C4-2B (cell line): ENCODE results near the gene NAP1L4.

ENCODE experiments used
- H3K27ac ChIP-seq: fragments of 450-650 bp; 2 replicates; pipeline ENCODE4 v1.5.1; 2017
- CTCF ChIP-seq: fragments of 450-650 bp; conservative IDR thresholded peaks from 2 replicates; pipeline ENCODE4 v1.5.1; 2017; ENCODE audit warnings: mild to moderate bottlenecking
- ZFX ChIP-seq: fragments of 450-650 bp; IDR thresholded peaks from 2 replicates; pipeline ENCODE4 v1.6.1; 2017

NAP1L4 gene

GRCh38 chr11:2990617-2991451 is 1.3 kb downstream of the NAP1L4 start:
- peak overlapping the region; percentile 91 for H3K27ac ChIP-seq
- TF ChIP-seq CTCF, result no peak
- no peak for TF ChIP-seq ZFX

DNA sequence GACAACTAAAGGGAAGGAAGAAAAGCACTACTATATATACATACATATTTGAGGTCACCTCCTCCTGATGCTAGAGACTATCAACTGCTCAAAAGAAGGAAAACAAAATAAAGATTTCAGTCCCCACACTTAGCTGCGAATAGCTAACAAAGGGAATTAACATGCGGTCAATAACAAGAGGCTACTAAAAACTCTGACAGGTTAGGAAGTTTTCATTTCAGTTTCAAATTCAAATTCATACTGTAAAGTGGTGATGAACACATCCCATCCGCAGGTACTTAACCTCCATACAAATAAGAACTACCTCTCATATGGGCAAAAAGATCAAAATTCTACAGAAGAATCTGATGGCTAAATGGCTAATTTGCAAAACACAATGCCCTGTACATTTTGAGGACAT is 2.6 kb downstream of the NAP1L4 start:
- no peak overlapping the region for H3K27ac ChIP-seq
- no peak for TF ChIP-seq ZFX
- TF ChIP-seq CTCF, result no peak

DNA sequence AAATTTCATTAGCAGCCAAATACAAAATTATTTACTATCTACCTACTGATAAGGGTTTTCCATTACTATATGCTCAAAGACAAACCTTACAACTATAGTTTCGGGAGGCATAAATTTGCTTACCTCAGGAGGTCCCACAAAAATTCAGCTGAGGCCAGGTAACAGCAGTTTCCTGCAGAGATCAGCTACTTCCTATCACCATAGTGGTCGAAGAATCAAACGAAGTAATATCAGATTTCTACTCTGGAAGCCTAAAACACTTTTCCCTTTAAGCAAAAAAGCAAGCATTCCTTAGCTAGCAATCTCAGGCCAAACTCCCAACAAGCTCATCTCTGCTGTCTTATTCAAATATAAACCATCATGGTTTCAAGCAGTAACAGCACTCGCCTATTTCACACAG is 3.1 kb downstream of the NAP1L4 start:
- TF ChIP-seq ZFX (no peak), CTCF (no peak)
- no peak overlapping the region for H3K27ac ChIP-seq

GRCh38 chr11:2987881-2988861 is 4.0 kb downstream of the NAP1L4 start:
- TF ChIP-seq ZFX (no peak), CTCF (no peak)
- H3K27ac ChIP-seq, result peak overlapping the region; percentile 56

DNA sequence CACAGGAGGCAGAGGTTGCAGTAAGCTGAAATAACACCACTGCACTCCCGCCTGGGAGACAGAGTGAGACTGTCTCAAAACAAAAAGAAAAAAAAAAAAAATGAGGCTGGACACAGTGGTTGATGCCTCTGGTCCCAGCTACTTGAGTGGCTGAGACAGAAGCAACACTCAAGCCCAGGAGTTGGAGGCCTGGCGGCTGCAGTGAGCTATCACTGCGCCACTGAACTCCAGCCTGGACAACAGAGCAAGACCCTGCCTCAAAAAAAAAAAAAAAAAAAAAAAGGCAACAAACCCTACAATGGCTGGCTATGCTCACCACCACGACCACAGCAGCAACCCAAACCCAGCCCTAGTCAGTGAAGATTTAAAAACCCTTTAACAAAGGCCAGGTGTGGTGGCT is 8.2 kb downstream of the NAP1L4 start:
- TF ChIP-seq CTCF (no peak), ZFX (no peak)
- no peak overlapping the region for H3K27ac ChIP-seq

GRCh38 chr11:2982214-2982613 is 9.9 kb downstream of the NAP1L4 start:
- no peak for TF ChIP-seq CTCF
- H3K27ac ChIP-seq, result no peak overlapping the region

GRCh38 chr11:2981130-2981529 is 11.0 kb downstream of the NAP1L4 start:
- H3K27ac ChIP-seq, result no peak overlapping the region
- TF ChIP-seq ZFX, result no peak
